HepG2 (cell line): ENCODE data around the gene ENAH. TPM values are rescaled to one million over a fixed set of nuclear protein-coding genes. Genes with fewer than 3 reads are reported as not detected.
A peak's percentile ranks its signal among the peaks of the same experiment; 100 is the strongest.

Source experiments
- ATAC-seq: fragments of 200-7000 bp; cut with Tn5 transposase; 3 replicates; pipeline ENCODE4 v1.9.1; 2020; ENCODE audit warnings: mild to moderate bottlenecking, moderate library complexity
- BruUV-seq: library from RNA; stranded (reverse); fragments of 400-500 nt; replicated peaks from 2 replicates; lab custom pipeline; 2021; lab: Mats Ljungman, UMichigan
- CTCF ChIA-PET: fragments of 300-600 bp; formaldehyde crosslinking; extraction: SDS; loops from one replicate; lab custom pipeline; 2021; ENCODE audit warnings: low total read pairs, inconsistent platforms, low intra/inter-chr PET ratio; lab: Yijun Ruan, JAX
- POLR2A ChIA-PET: fragments of 350-600 bp; sonication (Branson Sonifier 250); formaldehyde crosslinking; loops from one replicate; lab custom pipeline; 2020; ENCODE audit warnings: antibody characterized with exemption, inconsistent platforms; lab: Yijun Ruan, JAX
- DNase-seq: peaks from one replicate; pipeline ENCODE4 v3.0.0-alpha.2; 2015; ENCODE audit warnings: low spot score
- FAIRE-seq: peaks from 3 replicates; lab custom pipeline; 2011; peaks lifted over from hg19 to GRCh38; lab: Jason Lieb, UNC
- H2AFZ ChIP-seq: one replicate; pipeline ENCODE4 v1.6.1; 2011; ENCODE audit warnings: low read length, inconsistent platforms
- H3K27ac ChIP-seq: fragments of 300-600 bp; 3 replicates; pipeline ENCODE4 v1.8.0; 2011; ENCODE audit warnings: mixed run types, mild to moderate bottlenecking, mixed read lengths, low read length, inconsistent platforms; ENCODE audit not compliant: insufficient read depth; ENCODE audit errors: extremely low read length
- H3K27me3 ChIP-seq, 2 experiments: fragments of 200-600 bp in 1 of 2; 2 replicates in 1 of 2; 3 replicates in 1 of 2; pipeline versions ENCODE4 v1.6.0 to v1.8.0; 2011; ENCODE audit warnings: low read length in 2 of 2, mild to moderate bottlenecking in 2 of 2, moderate library complexity in 2 of 2, inconsistent platforms in 1 of 2; ENCODE audit not compliant: insufficient read depth in 2 of 2, control insufficient read depth in 1 of 2
- H3K36me3 ChIP-seq, 2 experiments: fragments of 200-600 bp in 1 of 2; replicated peaks in 1 of 2; 2 replicates in 1 of 2; 3 replicates in 1 of 2; pipeline versions ENCODE4 v1.5.1 to v1.8.0; 2011; ENCODE audit warnings: low read length in 2 of 2, inconsistent platforms in 1 of 2; ENCODE audit not compliant: insufficient read depth in 2 of 2, control insufficient read depth in 1 of 2
- H3K4me1 ChIP-seq: 2 replicates; pipeline ENCODE4 v1.5.1; 2012; ENCODE audit warnings: low read length, inconsistent platforms; ENCODE audit not compliant: insufficient read depth
- H3K4me2 ChIP-seq: 2 replicates; pipeline ENCODE4 v1.6.0; 2011; ENCODE audit warnings: low read depth, low read length, inconsistent platforms
- H3K4me3 ChIP-seq, 3 experiments: fragments of 200-600 bp in 1 of 3; sonication (generic), shearing (Covaris generic) in 1 of 3; replicated peaks in 1 of 3; 2 replicates each; pipeline ENCODE4 v1.5.1; 2011 to 2016; ENCODE audit warnings: low read length in 3 of 3, inconsistent platforms in 2 of 3, low read depth in 2 of 3, mild to moderate bottlenecking in 2 of 3, control low read depth in 1 of 3, mixed read lengths in 1 of 3; ENCODE audit not compliant: insufficient read depth in 1 of 3
- H3K79me2 ChIP-seq: one replicate; pipeline ENCODE4 v1.6.1; 2011; ENCODE audit warnings: low read length, inconsistent platforms; ENCODE audit not compliant: insufficient read depth
- H3K9ac ChIP-seq: 2 replicates; pipeline ENCODE4 v1.6.0; 2011; ENCODE audit warnings: mild to moderate bottlenecking, low read depth, low read length, inconsistent platforms; ENCODE audit not compliant: insufficient read depth
- H3K9me3 ChIP-seq: 2 replicates; pipeline ENCODE4 v1.5.1; 2012; ENCODE audit warnings: mild to moderate bottlenecking, low read length
- H4K20me1 ChIP-seq: 2 replicates; pipeline ENCODE4 v1.6.0; 2011; ENCODE audit warnings: inconsistent platforms, mild to moderate bottlenecking, low read length, moderate library complexity; ENCODE audit not compliant: insufficient read depth
- CEBPG ChIP-seq: IDR thresholded peaks from 2 replicates; pipeline ENCODE4 v1.6.1; 2016
- HNF4G ChIP-seq, 2 experiments: sonication (generic) in 1 of 2; formaldehyde crosslinking in 1 of 2; IDR thresholded peaks; 2 replicates each; pipeline versions ENCODE4 v1.4.0 to v1.6.1; 2011 to 2020; ENCODE audit warnings: borderline replicate concordance in 2 of 2, low read depth in 2 of 2, mild to moderate bottlenecking in 2 of 2, low read length in 1 of 2, missing genetic modification reagents in 1 of 2, moderate library complexity in 1 of 2
- HNRNPL ChIP-seq: fragments of 200-400 bp; formaldehyde crosslinking; IDR thresholded peaks from 2 replicates; pipeline ENCODE4 v1.6.1; 2017; ENCODE audit warnings: mild to moderate bottlenecking, low read depth, low read length
- IKZF1 ChIP-seq: fragments of 450-650 bp; IDR thresholded peaks from 2 replicates; pipeline ENCODE4 v1.7.1; 2016
- NFRKB ChIP-seq: fragments of 450-650 bp; IDR thresholded peaks from 2 replicates; pipeline ENCODE4 v1.6.1; 2017
- SAP130 ChIP-seq: IDR thresholded peaks from 2 replicates; pipeline ENCODE4 v1.6.1; 2016; ENCODE audit warnings: low read depth
- SIX4 ChIP-seq: sonication (generic); formaldehyde crosslinking; IDR thresholded peaks from 2 replicates; pipeline ENCODE4 v1.4.0; 2020; ENCODE audit warnings: missing genetic modification reagents
- SSRP1 ChIP-seq: IDR thresholded peaks from 2 replicates; pipeline ENCODE4 v1.6.1; 2016; ENCODE audit warnings: control low read depth
- TSC22D2 ChIP-seq: sonication (generic); formaldehyde crosslinking; IDR thresholded peaks from 2 replicates; pipeline ENCODE4 v1.5.1; 2020; ENCODE audit warnings: missing genetic modification reagents, mild to moderate bottlenecking, borderline replicate concordance
- ZNF292 ChIP-seq: sonication (generic); formaldehyde crosslinking; IDR thresholded peaks from 2 replicates; pipeline ENCODE4 v1.8.1; 2022; ENCODE audit warnings: mild to moderate bottlenecking, low read depth, missing genetic modification reagents, borderline replicate concordance
- ZNF549 ChIP-seq: sonication (generic); formaldehyde crosslinking; IDR thresholded peaks from 2 replicates; pipeline ENCODE4 v1.5.0; 2020; ENCODE audit warnings: missing genetic modification reagents
- ZNF652 ChIP-seq: IDR thresholded peaks from 2 replicates; pipeline ENCODE4 v1.6.1; 2016; ENCODE audit warnings: low read depth, borderline replicate concordance
- WGBS: methylation state at CpG from one replicate; pipeline ENCODE4 v1.1.6; 2017; ENCODE audit warnings: low lambda C conversion rate; 5-methylcytosine and 5-hydroxymethylcytosine counted together
- in situ Hi-C: cut with HindIII; loops from 2 replicates; pipeline ENCODE4 v1.10.0; 2017; ENCODE audit warnings: low pct_unique_long_range_greater_than_20kb; ENCODE audit not compliant: extremely low pct_ligation_motif_present
- intact Hi-C: fragments of 100-400 bp; cut with micrococcal nuclease; formaldehyde crosslinking; loops from one replicate; pipeline ENCODE4 v1.10.0; 2022; ENCODE audit not compliant: unreplicated experiment
- polyA plus RNA-seq, 8 experiments: library from polyadenylated mRNA; depleted of rRNA in 3 of 8; stranded (reverse) in 7 of 8; unstranded in 1 of 8; fragments of >200 nt; fragmentation: Illumina TruSeq in 4 of 8; extraction: Trizol in 4 of 8; gene quantifications; 2 replicates each; pipeline versions ENCODE4 v1.2.1 to v1.2.3, GENCODE V29; 2011 to 2016; ENCODE audit warnings: low read depth in 4 of 8, missing spikeins in 1 of 8, mixed read lengths in 1 of 8; ENCODE audit not compliant: insufficient read depth in 1 of 8
- total RNA-seq, 5 experiments: library from RNA; depleted of rRNA; stranded (reverse); fragments of >200 nt; fragmentation: Illumina TruSeq; extraction: Trizol; gene quantifications; 2 replicates each; pipeline ENCODE4 v1.2.3, GENCODE V29; 2016; ENCODE audit warnings: low read depth in 1 of 5
- TF ChIP-seq, protein P1 (sequence below): sonication (generic); formaldehyde crosslinking; IDR thresholded peaks from 2 replicates; pipeline ENCODE4 v1.8.0; 2023; ENCODE audit warnings: mild to moderate bottlenecking, missing genetic modification reagents
- TF ChIP-seq, protein P2 (sequence below): sonication (generic); formaldehyde crosslinking; IDR thresholded peaks from 2 replicates; pipeline ENCODE4 v1.4.0; 2020; ENCODE audit warnings: mild to moderate bottlenecking, missing genetic modification reagents
- TF ChIP-seq, protein P3 (sequence below): sonication (generic); formaldehyde crosslinking; IDR thresholded peaks from 2 replicates; pipeline ENCODE4 v1.5.0; 2020; ENCODE audit warnings: missing genetic modification reagents
- TF ChIP-seq, protein P4 (sequence below): sonication (generic); formaldehyde crosslinking; IDR thresholded peaks from 2 replicates; pipeline ENCODE4 v1.8.0; 2022; ENCODE audit warnings: mild to moderate bottlenecking, missing genetic modification reagents; ENCODE audit not compliant: insufficient replicate concordance
- TF ChIP-seq, protein P5 (sequence below): IDR thresholded peaks from 2 replicates; pipeline ENCODE4 v1.4.0; 2020; ENCODE audit warnings: mild to moderate bottlenecking, missing genetic modification reagents

Gene ENAH
- total and polyA plus RNA-seq, 2 of the 13 experiments (the other 11 are each of a cell fraction or from before 2014, with no cell fraction given) = 22.1 to 58.3 TPM

DNA sequence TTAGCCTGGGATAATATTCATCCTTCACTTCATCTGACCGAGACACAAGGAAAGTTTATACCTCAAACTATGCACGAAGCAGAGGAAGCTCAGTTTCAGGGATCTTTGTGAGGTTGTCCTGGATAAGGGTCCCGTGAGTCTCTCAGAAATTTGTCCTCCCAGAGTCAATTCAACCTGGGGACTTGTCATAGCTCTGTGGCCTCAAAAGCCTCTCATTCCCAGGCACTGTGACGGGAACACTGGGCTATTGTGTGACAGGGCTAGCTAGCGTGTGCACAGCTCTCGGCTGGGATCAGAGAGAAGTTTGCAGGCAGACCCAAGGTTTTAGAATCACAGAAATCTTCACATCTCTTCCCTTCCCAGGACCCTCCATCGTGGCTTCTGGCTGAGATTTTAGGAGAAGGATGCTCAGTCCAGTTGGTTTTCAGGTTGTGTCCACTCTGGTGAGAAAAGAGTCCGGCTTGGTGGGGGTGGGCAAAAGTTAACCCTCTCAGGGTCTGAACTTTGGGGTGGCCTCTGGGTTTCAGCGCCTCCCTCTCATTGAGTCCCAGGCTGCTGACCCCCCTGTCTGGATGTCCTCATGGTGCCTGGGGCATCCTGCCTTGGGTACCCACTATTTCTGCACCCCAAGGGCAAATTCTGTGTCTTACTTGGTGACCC, 204.6 kb downstream of the ENAH start:
- ChIA-PET POLR2A (interaction anchor here (0.6 kb wide), 1 partner anchor 46 kb away, joined by 3 read pairs; no protein-coding TSS in a partner anchor), CTCF (no interaction called here)
- H3K9ac ChIP-seq = no peak overlapping the region
- peak; percentile 76 for DNase-seq
- H3K4me2 ChIP-seq = peak overlapping the region; percentile 67
- peak; percentile 37 for FAIRE-seq
- no TSS peak for BruUV-seq
- H3K36me3 ChIP-seq = no peaks in the 10 kb centered on the region
- H2AFZ ChIP-seq = no peak overlapping the region
- peak; percentile 75 for ATAC-seq
- H3K9me3 ChIP-seq = no peaks in the 10 kb centered on the region
- in situ Hi-C loops = no loop called here
- peak overlapping the region in 1 of 3 experiments; percentile 31; a peak in 1 of 6 replicates for H3K4me3 ChIP-seq
- intact Hi-C loops = no loop called here
- no peaks in the 10 kb centered on the region for H3K79me2 ChIP-seq
- H4K20me1 ChIP-seq = no peaks in the 10 kb centered on the region
- peaks cover 95% of the 10 kb centered on the region for H3K4me1 ChIP-seq
- WGBS = 12% methylated on average over 6 of the region's 9 CpGs
- H3K27ac ChIP-seq = no peak overlapping the region
- H3K27me3 ChIP-seq = no peaks in the 10 kb centered on the region; a peak in 1 of 5 replicates
- TF ChIP-seq SSRP1 (CRISPR knock-in tag) = no peak
- TF ChIP-seq HNRNPL = no peak
- peak; percentile 59; the same call in 1 of the 2 replicates for TF ChIP-seq ZNF292
- TF ChIP-seq HNF4G (IDR thresholded peaks at IDR 0.05; ENCODE audit: borderline replicate concordance, low read depth, low read length) = no peak
- TF ChIP-seq HNF4G (CRISPR knock-in tag; IDR thresholded peaks at IDR 0.05; ENCODE audit: borderline replicate concordance, low read depth) = no peak
- TF ChIP-seq NFRKB = no peak
- no peak for TF ChIP-seq SIX4 (CRISPR knock-in tag)
- TF ChIP-seq, protein P1, sequence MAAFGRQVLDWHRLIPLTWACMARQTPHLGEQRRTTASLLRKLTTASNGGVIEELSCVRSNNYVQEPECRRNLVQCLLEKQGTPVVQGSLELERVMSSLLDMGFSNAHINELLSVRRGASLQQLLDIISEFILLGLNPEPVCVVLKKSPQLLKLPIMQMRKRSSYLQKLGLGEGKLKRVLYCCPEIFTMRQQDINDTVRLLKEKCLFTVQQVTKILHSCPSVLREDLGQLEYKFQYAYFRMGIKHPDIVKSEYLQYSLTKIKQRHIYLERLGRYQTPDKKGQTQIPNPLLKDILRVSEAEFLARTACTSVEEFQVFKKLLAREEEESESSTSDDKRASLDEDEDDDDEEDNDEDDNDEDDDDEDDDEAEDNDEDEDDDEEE (CRISPR knock-in tag) = no peak
- no peak for TF ChIP-seq IKZF1
- peak; percentile 51 for TF ChIP-seq SAP130 (CRISPR knock-in tag)
- peak; percentile 61; the same call in 1 of the 2 replicates for TF ChIP-seq ZNF652
- TF ChIP-seq, protein P2, sequence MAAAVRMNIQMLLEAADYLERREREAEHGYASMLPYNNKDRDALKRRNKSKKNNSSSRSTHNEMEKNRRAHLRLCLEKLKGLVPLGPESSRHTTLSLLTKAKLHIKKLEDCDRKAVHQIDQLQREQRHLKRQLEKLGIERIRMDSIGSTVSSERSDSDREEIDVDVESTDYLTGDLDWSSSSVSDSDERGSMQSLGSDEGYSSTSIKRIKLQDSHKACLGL (CRISPR knock-in tag) = no peak
- TF ChIP-seq, protein P3, sequence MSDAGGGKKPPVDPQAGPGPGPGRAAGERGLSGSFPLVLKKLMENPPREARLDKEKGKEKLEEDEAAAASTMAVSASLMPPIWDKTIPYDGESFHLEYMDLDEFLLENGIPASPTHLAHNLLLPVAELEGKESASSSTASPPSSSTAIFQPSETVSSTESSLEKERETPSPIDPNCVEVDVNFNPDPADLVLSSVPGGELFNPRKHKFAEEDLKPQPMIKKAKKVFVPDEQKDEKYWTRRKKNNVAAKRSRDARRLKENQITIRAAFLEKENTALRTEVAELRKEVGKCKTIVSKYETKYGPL (CRISPR knock-in tag) = no peak
- no peak for TF ChIP-seq CEBPG (CRISPR knock-in tag)
- no peak for TF ChIP-seq ZNF549
- TF ChIP-seq, protein P4, sequence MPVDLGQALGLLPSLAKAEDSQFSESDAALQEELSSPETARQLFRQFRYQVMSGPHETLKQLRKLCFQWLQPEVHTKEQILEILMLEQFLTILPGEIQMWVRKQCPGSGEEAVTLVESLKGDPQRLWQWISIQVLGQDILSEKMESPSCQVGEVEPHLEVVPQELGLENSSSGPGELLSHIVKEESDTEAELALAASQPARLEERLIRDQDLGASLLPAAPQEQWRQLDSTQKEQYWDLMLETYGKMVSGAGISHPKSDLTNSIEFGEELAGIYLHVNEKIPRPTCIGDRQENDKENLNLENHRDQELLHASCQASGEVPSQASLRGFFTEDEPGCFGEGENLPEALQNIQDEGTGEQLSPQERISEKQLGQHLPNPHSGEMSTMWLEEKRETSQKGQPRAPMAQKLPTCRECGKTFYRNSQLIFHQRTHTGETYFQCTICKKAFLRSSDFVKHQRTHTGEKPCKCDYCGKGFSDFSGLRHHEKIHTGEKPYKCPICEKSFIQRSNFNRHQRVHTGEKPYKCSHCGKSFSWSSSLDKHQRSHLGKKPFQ (CRISPR knock-in tag) = no peak
- TF ChIP-seq, protein P5, sequence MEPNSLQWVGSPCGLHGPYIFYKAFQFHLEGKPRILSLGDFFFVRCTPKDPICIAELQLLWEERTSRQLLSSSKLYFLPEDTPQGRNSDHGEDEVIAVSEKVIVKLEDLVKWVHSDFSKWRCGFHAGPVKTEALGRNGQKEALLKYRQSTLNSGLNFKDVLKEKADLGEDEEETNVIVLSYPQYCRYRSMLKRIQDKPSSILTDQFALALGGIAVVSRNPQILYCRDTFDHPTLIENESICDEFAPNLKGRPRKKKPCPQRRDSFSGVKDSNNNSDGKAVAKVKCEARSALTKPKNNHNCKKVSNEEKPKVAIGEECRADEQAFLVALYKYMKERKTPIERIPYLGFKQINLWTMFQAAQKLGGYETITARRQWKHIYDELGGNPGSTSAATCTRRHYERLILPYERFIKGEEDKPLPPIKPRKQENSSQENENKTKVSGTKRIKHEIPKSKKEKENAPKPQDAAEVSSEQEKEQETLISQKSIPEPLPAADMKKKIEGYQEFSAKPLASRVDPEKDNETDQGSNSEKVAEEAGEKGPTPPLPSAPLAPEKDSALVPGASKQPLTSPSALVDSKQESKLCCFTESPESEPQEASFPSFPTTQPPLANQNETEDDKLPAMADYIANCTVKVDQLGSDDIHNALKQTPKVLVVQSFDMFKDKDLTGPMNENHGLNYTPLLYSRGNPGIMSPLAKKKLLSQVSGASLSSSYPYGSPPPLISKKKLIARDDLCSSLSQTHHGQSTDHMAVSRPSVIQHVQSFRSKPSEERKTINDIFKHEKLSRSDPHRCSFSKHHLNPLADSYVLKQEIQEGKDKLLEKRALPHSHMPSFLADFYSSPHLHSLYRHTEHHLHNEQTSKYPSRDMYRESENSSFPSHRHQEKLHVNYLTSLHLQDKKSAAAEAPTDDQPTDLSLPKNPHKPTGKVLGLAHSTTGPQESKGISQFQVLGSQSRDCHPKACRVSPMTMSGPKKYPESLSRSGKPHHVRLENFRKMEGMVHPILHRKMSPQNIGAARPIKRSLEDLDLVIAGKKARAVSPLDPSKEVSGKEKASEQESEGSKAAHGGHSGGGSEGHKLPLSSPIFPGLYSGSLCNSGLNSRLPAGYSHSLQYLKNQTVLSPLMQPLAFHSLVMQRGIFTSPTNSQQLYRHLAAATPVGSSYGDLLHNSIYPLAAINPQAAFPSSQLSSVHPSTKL (CRISPR knock-in tag) = 0 out of 2 replicates have a peak, but pooled peaks have one; percentile 21
- TF ChIP-seq TSC22D2 (CRISPR knock-in tag) = no peak
